HepG2 (cell line): ENCODE measurements around the gene NSMF. TPM values are rescaled to one million over a fixed set of nuclear protein-coding genes. Genes with fewer than 3 reads are reported as not detected.

Source experiments
- ATAC-seq: fragments of 200-7000 bp; cut with Tn5 transposase; 3 replicates; pipeline ENCODE4 v1.9.1; 2020; ENCODE audit warnings: mild to moderate bottlenecking, moderate library complexity
- BruUV-seq: library from RNA; stranded (reverse); fragments of 400-500 nt; replicated peaks from 2 replicates; lab custom pipeline; 2021; lab: Mats Ljungman, UMichigan
- CTCF ChIA-PET: fragments of 300-600 bp; formaldehyde crosslinking; extraction: SDS; loops from one replicate; lab custom pipeline; 2021; ENCODE audit warnings: low total read pairs, inconsistent platforms, low intra/inter-chr PET ratio; lab: Yijun Ruan, JAX
- POLR2A ChIA-PET: fragments of 350-600 bp; sonication (Branson Sonifier 250); formaldehyde crosslinking; loops from one replicate; lab custom pipeline; 2020; ENCODE audit warnings: antibody characterized with exemption, inconsistent platforms; lab: Yijun Ruan, JAX
- DNase-seq: peaks from one replicate; pipeline ENCODE4 v3.0.0-alpha.2; 2015; ENCODE audit warnings: low spot score
- FAIRE-seq: peaks from 3 replicates; lab custom pipeline; 2011; peaks lifted over from hg19 to GRCh38; lab: Jason Lieb, UNC
- H2AFZ ChIP-seq: one replicate; pipeline ENCODE4 v1.6.1; 2011; ENCODE audit warnings: low read length, inconsistent platforms
- H3K27ac ChIP-seq: fragments of 300-600 bp; 3 replicates; pipeline ENCODE4 v1.8.0; 2011; ENCODE audit warnings: mixed run types, mild to moderate bottlenecking, mixed read lengths, low read length, inconsistent platforms; ENCODE audit not compliant: insufficient read depth; ENCODE audit errors: extremely low read length
- H3K27me3 ChIP-seq, 2 experiments: fragments of 200-600 bp in 1 of 2; 2 replicates in 1 of 2; 3 replicates in 1 of 2; pipeline versions ENCODE4 v1.6.0 to v1.8.0; 2011; ENCODE audit warnings: low read length in 2 of 2, mild to moderate bottlenecking in 2 of 2, moderate library complexity in 2 of 2, inconsistent platforms in 1 of 2; ENCODE audit not compliant: insufficient read depth in 2 of 2, control insufficient read depth in 1 of 2
- H3K36me3 ChIP-seq, 2 experiments: fragments of 200-600 bp in 1 of 2; replicated peaks in 1 of 2; 2 replicates in 1 of 2; 3 replicates in 1 of 2; pipeline versions ENCODE4 v1.5.1 to v1.8.0; 2011; ENCODE audit warnings: low read length in 2 of 2, inconsistent platforms in 1 of 2; ENCODE audit not compliant: insufficient read depth in 2 of 2, control insufficient read depth in 1 of 2
- H3K4me1 ChIP-seq: 2 replicates; pipeline ENCODE4 v1.5.1; 2012; ENCODE audit warnings: low read length, inconsistent platforms; ENCODE audit not compliant: insufficient read depth
- H3K4me2 ChIP-seq: 2 replicates; pipeline ENCODE4 v1.6.0; 2011; ENCODE audit warnings: low read depth, low read length, inconsistent platforms
- H3K4me3 ChIP-seq, 3 experiments: fragments of 200-600 bp in 1 of 3; sonication (generic), shearing (Covaris generic) in 1 of 3; replicated peaks in 1 of 3; 2 replicates each; pipeline ENCODE4 v1.5.1; 2011 to 2016; ENCODE audit warnings: low read length in 3 of 3, inconsistent platforms in 2 of 3, low read depth in 2 of 3, mild to moderate bottlenecking in 2 of 3, control low read depth in 1 of 3, mixed read lengths in 1 of 3; ENCODE audit not compliant: insufficient read depth in 1 of 3
- H3K79me2 ChIP-seq: one replicate; pipeline ENCODE4 v1.6.1; 2011; ENCODE audit warnings: low read length, inconsistent platforms; ENCODE audit not compliant: insufficient read depth
- H3K9ac ChIP-seq: 2 replicates; pipeline ENCODE4 v1.6.0; 2011; ENCODE audit warnings: mild to moderate bottlenecking, low read depth, low read length, inconsistent platforms; ENCODE audit not compliant: insufficient read depth
- H3K9me3 ChIP-seq: 2 replicates; pipeline ENCODE4 v1.5.1; 2012; ENCODE audit warnings: mild to moderate bottlenecking, low read length
- H4K20me1 ChIP-seq: 2 replicates; pipeline ENCODE4 v1.6.0; 2011; ENCODE audit warnings: inconsistent platforms, mild to moderate bottlenecking, low read length, moderate library complexity; ENCODE audit not compliant: insufficient read depth
- GATAD2A ChIP-seq: IDR thresholded peaks from 2 replicates; pipeline ENCODE4 v1.6.1; 2016
- GTF3A ChIP-seq: sonication (generic); formaldehyde crosslinking; conservative IDR thresholded peaks from 2 replicates; pipeline ENCODE4 v1.4.0; 2020; ENCODE audit warnings: mild to moderate bottlenecking, missing genetic modification reagents
- IRX3 ChIP-seq: sonication (generic); formaldehyde crosslinking; IDR thresholded peaks from 2 replicates; pipeline ENCODE4 v1.8.1; 2023; ENCODE audit warnings: mild to moderate bottlenecking, low read depth, missing genetic modification reagents, borderline replicate concordance
- KLF12 ChIP-seq: sonication (generic); formaldehyde crosslinking; IDR thresholded peaks from 2 replicates; pipeline ENCODE4 v1.4.0; 2020; ENCODE audit warnings: missing genetic modification reagents, borderline replicate concordance
- RELA ChIP-seq: sonication (generic); formaldehyde crosslinking; IDR thresholded peaks from 2 replicates; pipeline ENCODE4 v1.4.0; 2020; ENCODE audit warnings: missing genetic modification reagents
- SAP130 ChIP-seq: IDR thresholded peaks from 2 replicates; pipeline ENCODE4 v1.6.1; 2016; ENCODE audit warnings: low read depth
- SOX5 ChIP-seq: IDR thresholded peaks from 2 replicates; pipeline ENCODE4 v1.6.1; 2016; ENCODE audit warnings: borderline replicate concordance
- TBX3 ChIP-seq: fragments of 450-650 bp; IDR thresholded peaks from 2 replicates; pipeline ENCODE4 v1.6.1; 2017; ENCODE audit warnings: antibody characterized with exemption, mild to moderate bottlenecking, inconsistent platforms, borderline replicate concordance
- U2AF1 ChIP-seq: fragments of 200-400 bp; formaldehyde crosslinking; optimal IDR thresholded peaks from 2 replicates; pipeline ENCODE3; 2017; ENCODE audit warnings: mild to moderate bottlenecking, low read depth, low read length
- XBP1 ChIP-seq: sonication (generic); formaldehyde crosslinking; IDR thresholded peaks from 2 replicates; pipeline ENCODE4 v1.5.0; 2020; ENCODE audit warnings: missing genetic modification reagents
- ZNF317 ChIP-seq: sonication (generic); formaldehyde crosslinking; IDR thresholded peaks from 2 replicates; pipeline ENCODE4 v1.5.0; 2020; ENCODE audit warnings: mild to moderate bottlenecking, missing genetic modification reagents
- ZNF326 ChIP-seq: sonication (generic); formaldehyde crosslinking; IDR thresholded peaks from 2 replicates; pipeline ENCODE4 v1.4.0; 2020; ENCODE audit warnings: missing genetic modification reagents, borderline replicate concordance
- ZNF354B ChIP-seq: sonication (generic); formaldehyde crosslinking; IDR thresholded peaks from 2 replicates; pipeline ENCODE4 v1.8.0; 2022; ENCODE audit warnings: mild to moderate bottlenecking, missing genetic modification reagents
- ZNF546 ChIP-seq: sonication (generic); formaldehyde crosslinking; conservative IDR thresholded peaks from 2 replicates; pipeline ENCODE4 v1.8.1; 2023; ENCODE audit warnings: mild to moderate bottlenecking, missing genetic modification reagents
- ZNF644 ChIP-seq: IDR thresholded peaks from 2 replicates; pipeline ENCODE4 v1.6.1; 2016; ENCODE audit warnings: low read depth
- WGBS: methylation state at CpG from one replicate; pipeline ENCODE4 v1.1.6; 2017; ENCODE audit warnings: low lambda C conversion rate; 5-methylcytosine and 5-hydroxymethylcytosine counted together
- in situ Hi-C: cut with HindIII; loops from 2 replicates; pipeline ENCODE4 v1.10.0; 2017; ENCODE audit warnings: low pct_unique_long_range_greater_than_20kb; ENCODE audit not compliant: extremely low pct_ligation_motif_present
- intact Hi-C: fragments of 100-400 bp; cut with micrococcal nuclease; formaldehyde crosslinking; loops from one replicate; pipeline ENCODE4 v1.10.0; 2022; ENCODE audit not compliant: unreplicated experiment
- polyA plus RNA-seq, 8 experiments: library from polyadenylated mRNA; depleted of rRNA in 3 of 8; stranded (reverse) in 7 of 8; unstranded in 1 of 8; fragments of >200 nt; fragmentation: Illumina TruSeq in 4 of 8; extraction: Trizol in 4 of 8; gene quantifications; 2 replicates each; pipeline versions ENCODE4 v1.2.1 to v1.2.3, GENCODE V29; 2011 to 2016; ENCODE audit warnings: low read depth in 4 of 8, missing spikeins in 1 of 8, mixed read lengths in 1 of 8; ENCODE audit not compliant: insufficient read depth in 1 of 8
- total RNA-seq, 5 experiments: library from RNA; depleted of rRNA; stranded (reverse); fragments of >200 nt; fragmentation: Illumina TruSeq; extraction: Trizol; gene quantifications; 2 replicates each; pipeline ENCODE4 v1.2.3, GENCODE V29; 2016; ENCODE audit warnings: low read depth in 1 of 5
- TF ChIP-seq, protein P1 (sequence below): IDR thresholded peaks from 2 replicates; pipeline ENCODE4 v1.6.1; 2018; ENCODE audit warnings: missing genetic modification reagents
- TF ChIP-seq, protein P2 (sequence below): sonication (generic); formaldehyde crosslinking; IDR thresholded peaks from 2 replicates; pipeline ENCODE4 v1.5.1; 2020; ENCODE audit warnings: mild to moderate bottlenecking, moderate library complexity, missing genetic modification reagents
- TF ChIP-seq, protein P3 (sequence below): sonication (generic); formaldehyde crosslinking; IDR thresholded peaks from 2 replicates; pipeline ENCODE4 v1.4.0; 2020; ENCODE audit warnings: mild to moderate bottlenecking, missing genetic modification reagents

The NSMF gene
- total and polyA plus RNA-seq, 2 of the 13 experiments (the other 11 are each of a cell fraction or from before 2014, with no cell fraction given), result 44.3 to 183 TPM

DNA sequence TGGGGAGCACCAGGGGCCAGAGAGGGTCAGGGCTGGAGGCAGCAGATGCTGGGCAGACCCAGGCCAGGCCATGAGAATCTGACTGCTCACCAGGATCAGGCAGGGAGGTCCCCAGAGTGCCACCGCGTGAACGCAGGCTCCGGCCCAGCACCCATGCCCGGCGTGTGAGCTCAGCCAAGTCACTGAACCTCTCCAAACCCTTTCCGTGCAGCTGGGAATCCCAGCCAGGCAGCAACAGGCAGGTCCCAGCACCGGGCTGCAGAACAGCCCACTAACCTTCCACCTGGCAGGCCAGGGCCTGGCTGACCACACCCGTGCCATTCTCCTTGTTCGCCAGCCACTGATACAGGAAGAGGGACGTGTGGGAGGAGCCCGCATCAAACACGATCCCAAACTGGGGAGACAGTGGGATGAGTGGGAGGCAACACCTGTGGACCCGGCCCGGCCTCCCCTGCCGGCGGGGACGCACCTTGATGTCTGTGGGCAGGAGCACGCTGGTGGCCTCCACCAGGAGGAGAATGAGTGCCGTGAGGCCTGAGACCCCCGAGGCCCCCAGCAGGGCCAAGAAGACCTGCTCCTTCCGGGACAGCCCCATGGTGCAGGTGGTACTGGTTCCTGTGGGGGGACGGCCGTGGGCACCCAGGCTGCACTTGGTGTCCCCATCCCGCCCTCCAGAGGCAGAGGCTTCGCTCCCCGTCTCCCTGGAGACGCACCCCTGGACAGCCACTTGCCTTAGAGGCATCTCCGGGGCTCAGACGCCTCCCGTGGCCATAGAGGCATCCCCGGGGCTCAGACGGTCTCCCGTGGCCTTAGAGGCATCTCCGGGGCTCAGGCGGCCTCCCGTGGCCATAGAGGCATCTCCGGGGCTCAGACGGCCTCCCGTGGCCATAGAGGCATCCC, 21.2 kb downstream of the NSMF start:
- H3K27me3 ChIP-seq, result peaks cover 11 to 35% of the 10 kb centered on the region in 2 experiments; a peak in 3 of 5 replicates
- no peaks in the 10 kb centered on the region for H3K79me2 ChIP-seq
- H3K4me1 ChIP-seq, result peaks cover 31% of the 10 kb centered on the region
- H3K9ac ChIP-seq, result no peak overlapping the region
- H2AFZ ChIP-seq, result no peak overlapping the region
- H3K9me3 ChIP-seq, result no peaks in the 10 kb centered on the region
- no peak overlapping the region for H3K4me2 ChIP-seq
- FAIRE-seq (no peak), ATAC-seq (no peak), DNase-seq (no peak)
- in situ Hi-C loops (no loop called here), intact Hi-C loops (no loop called here)
- POLR2A ChIA-PET, result no interaction called here
- H3K36me3 ChIP-seq, result no peaks in the 10 kb centered on the region
- no peak overlapping the region for H3K4me3 ChIP-seq
- 30% methylated on average over 4 of the region's 40 CpGs for WGBS
- H4K20me1 ChIP-seq, result no peaks in the 10 kb centered on the region
- TF ChIP-seq, protein P1, sequence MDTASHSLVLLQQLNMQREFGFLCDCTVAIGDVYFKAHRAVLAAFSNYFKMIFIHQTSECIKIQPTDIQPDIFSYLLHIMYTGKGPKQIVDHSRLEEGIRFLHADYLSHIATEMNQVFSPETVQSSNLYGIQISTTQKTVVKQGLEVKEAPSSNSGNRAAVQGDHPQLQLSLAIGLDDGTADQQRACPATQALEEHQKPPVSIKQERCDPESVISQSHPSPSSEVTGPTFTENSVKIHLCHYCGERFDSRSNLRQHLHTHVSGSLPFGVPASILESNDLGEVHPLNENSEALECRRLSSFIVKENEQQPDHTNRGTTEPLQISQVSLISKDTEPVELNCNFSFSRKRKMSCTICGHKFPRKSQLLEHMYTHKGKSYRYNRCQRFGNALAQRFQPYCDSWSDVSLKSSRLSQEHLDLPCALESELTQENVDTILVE (CRISPR knock-in tag), result no peak
- TF ChIP-seq ZNF354B (CRISPR knock-in tag) (no peak), ZNF644 (CRISPR knock-in tag) (no peak), SAP130 (CRISPR knock-in tag) (no peak), ZNF326 (CRISPR knock-in tag) (no peak), GTF3A (no peak), XBP1 (CRISPR knock-in tag) (no peak), RELA (CRISPR knock-in tag) (no peak), U2AF1 (no peak), KLF12 (CRISPR knock-in tag) (no peak), SOX5 (CRISPR knock-in tag) (no peak), TBX3 (no peak), GATAD2A (CRISPR knock-in tag) (no peak), IRX3 (CRISPR knock-in tag) (no peak), ZNF317 (CRISPR knock-in tag) (no peak), ZNF546 (CRISPR knock-in tag) (no peak)
- TF ChIP-seq, protein P2, sequence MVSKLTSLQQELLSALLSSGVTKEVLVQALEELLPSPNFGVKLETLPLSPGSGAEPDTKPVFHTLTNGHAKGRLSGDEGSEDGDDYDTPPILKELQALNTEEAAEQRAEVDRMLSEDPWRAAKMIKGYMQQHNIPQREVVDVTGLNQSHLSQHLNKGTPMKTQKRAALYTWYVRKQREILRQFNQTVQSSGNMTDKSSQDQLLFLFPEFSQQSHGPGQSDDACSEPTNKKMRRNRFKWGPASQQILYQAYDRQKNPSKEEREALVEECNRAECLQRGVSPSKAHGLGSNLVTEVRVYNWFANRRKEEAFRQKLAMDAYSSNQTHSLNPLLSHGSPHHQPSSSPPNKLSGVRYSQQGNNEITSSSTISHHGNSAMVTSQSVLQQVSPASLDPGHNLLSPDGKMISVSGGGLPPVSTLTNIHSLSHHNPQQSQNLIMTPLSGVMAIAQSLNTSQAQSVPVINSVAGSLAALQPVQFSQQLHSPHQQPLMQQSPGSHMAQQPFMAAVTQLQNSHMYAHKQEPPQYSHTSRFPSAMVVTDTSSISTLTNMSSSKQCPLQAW (CRISPR knock-in tag), result no peak
- TF ChIP-seq, protein P3, sequence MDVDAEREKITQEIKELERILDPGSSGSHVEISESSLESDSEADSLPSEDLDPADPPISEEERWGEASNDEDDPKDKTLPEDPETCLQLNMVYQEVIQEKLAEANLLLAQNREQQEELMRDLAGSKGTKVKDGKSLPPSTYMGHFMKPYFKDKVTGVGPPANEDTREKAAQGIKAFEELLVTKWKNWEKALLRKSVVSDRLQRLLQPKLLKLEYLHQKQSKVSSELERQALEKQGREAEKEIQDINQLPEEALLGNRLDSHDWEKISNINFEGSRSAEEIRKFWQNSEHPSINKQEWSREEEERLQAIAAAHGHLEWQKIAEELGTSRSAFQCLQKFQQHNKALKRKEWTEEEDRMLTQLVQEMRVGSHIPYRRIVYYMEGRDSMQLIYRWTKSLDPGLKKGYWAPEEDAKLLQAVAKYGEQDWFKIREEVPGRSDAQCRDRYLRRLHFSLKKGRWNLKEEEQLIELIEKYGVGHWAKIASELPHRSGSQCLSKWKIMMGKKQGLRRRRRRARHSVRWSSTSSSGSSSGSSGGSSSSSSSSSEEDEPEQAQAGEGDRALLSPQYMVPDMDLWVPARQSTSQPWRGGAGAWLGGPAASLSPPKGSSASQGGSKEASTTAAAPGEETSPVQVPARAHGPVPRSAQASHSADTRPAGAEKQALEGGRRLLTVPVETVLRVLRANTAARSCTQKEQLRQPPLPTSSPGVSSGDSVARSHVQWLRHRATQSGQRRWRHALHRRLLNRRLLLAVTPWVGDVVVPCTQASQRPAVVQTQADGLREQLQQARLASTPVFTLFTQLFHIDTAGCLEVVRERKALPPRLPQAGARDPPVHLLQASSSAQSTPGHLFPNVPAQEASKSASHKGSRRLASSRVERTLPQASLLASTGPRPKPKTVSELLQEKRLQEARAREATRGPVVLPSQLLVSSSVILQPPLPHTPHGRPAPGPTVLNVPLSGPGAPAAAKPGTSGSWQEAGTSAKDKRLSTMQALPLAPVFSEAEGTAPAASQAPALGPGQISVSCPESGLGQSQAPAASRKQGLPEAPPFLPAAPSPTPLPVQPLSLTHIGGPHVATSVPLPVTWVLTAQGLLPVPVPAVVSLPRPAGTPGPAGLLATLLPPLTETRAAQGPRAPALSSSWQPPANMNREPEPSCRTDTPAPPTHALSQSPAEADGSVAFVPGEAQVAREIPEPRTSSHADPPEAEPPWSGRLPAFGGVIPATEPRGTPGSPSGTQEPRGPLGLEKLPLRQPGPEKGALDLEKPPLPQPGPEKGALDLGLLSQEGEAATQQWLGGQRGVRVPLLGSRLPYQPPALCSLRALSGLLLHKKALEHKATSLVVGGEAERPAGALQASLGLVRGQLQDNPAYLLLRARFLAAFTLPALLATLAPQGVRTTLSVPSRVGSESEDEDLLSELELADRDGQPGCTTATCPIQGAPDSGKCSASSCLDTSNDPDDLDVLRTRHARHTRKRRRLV (CRISPR knock-in tag), result no peak
- BruUV-seq, result no TSS peak
- H3K27ac ChIP-seq, result no peak overlapping the region
- CTCF ChIA-PET, result no interaction called here
